HL-60 (cell line): ENCODE data around the gene EEF1AKMT3.
"Not testable (repeated sequence)": the region's sequence is repeated elsewhere in the genome, so short reads cannot be mapped to it uniquely, and the experiment has no call there.

Experiments
- DNase-seq, 2 experiments: peaks; one replicate each; pipeline ENCODE4 v3.0.0-alpha.2; 2010 to 2020; ENCODE audit warnings: low read depth in 1 of 2, low spot score in 1 of 2
- H3K27ac ChIP-seq: fragments of 250-450 bp; sonication (Bioruptor Pico); replicated peaks from 2 replicates; pipeline ENCODE4 v1.5.1; 2020; ENCODE audit warnings: mild to moderate bottlenecking, moderate library complexity
- H3K27me3 ChIP-seq: fragments of 250-450 bp; sonication (Bioruptor Pico); 2 replicates; pipeline ENCODE4 v1.5.1; 2021; ENCODE audit warnings: mild to moderate bottlenecking, moderate library complexity; ENCODE audit not compliant: insufficient read depth, poor library complexity, severe bottlenecking
- H3K4me3 ChIP-seq: replicated peaks from 2 replicates; pipeline ENCODE4 v1.5.1; 2011; ENCODE audit warnings: mild to moderate bottlenecking, control low read depth, low read length; ENCODE audit not compliant: insufficient read depth
- CTCF ChIP-seq: IDR thresholded peaks from one replicate; pipeline ENCODE4 v1.5.1; 2011; ENCODE audit warnings: low read length, control low read depth, inconsistent platforms; ENCODE audit not compliant: insufficient read depth
- GABPA ChIP-seq: IDR thresholded peaks from 2 replicates; pipeline ENCODE4 v1.6.1; 2012; ENCODE audit warnings: low read depth
- POLR2AphosphoS5 ChIP-seq: IDR thresholded peaks from 2 replicates; pipeline ENCODE4 v1.6.1; 2012; ENCODE audit warnings: low read depth
- REST ChIP-seq: IDR thresholded peaks from 2 replicates; pipeline ENCODE4 v1.6.1; 2012; ENCODE audit warnings: low read depth; ENCODE audit not compliant: insufficient replicate concordance
- SPI1 ChIP-seq: IDR thresholded peaks from 2 replicates; pipeline ENCODE4 v1.6.1; 2012; ENCODE audit warnings: low read depth, mild to moderate bottlenecking, borderline replicate concordance

The EEF1AKMT3 gene

GRCh38 chr12:57816855-57817151, 44.4 kb downstream of the EEF1AKMT3 start:
- peak overlapping the region; percentile 33 for H3K27ac ChIP-seq
- TF ChIP-seq REST: no peak
- TF ChIP-seq SPI1: peak; percentile 98
- TF ChIP-seq GABPA: peak; percentile 34; the same call in 1 of the 2 replicates
- no peak for TF ChIP-seq CTCF
- peak; percentile 86 for TF ChIP-seq POLR2AphosphoS5
- peak; percentile 95 for DNase-seq

GRCh38 chr12:57817261-57817989, 45.0 kb downstream of the EEF1AKMT3 start:
- no peak for TF ChIP-seq CTCF
- TF ChIP-seq REST: no peak
- no peak for TF ChIP-seq SPI1
- no peak for TF ChIP-seq GABPA
- TF ChIP-seq POLR2AphosphoS5: no peak
- DNase-seq: no peak
- Histone ChIP-seq H3K27me3 (no peaks in the 10 kb centered on the region), H3K4me3 (no peak overlapping the region), H3K27ac (peak overlapping the region; percentile 33)

More at GRCh38 chr12:57816855-57817151, 44.4 kb downstream of the EEF1AKMT3 start:
- no peaks in the 10 kb centered on the region for H3K27me3 ChIP-seq
- H3K4me3 ChIP-seq: no peak overlapping the region

DNA sequence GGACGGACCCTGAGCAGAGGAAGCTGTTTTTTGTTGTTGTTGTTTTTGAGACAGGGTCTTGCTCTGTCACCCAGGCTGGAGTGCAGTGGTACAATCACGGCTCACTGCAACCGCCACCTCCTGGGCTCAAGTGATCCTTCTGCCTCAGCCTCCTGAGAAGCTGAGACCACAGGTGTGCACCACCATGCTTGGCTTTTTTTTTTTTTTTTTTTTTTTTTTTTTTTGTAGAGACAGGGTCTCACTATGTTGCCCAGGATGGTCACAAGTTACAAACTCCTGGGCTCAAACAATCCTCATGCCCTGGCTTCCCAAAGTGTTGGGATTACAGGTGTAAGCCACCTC, 45.5 kb downstream of the EEF1AKMT3 start:
- not testable (repeated sequence) for H3K4me3 ChIP-seq, H3K27me3 ChIP-seq, DNase-seq
- peak overlapping the region; percentile 33; the same call in 1 of the 2 replicates for H3K27ac ChIP-seq

DNA sequence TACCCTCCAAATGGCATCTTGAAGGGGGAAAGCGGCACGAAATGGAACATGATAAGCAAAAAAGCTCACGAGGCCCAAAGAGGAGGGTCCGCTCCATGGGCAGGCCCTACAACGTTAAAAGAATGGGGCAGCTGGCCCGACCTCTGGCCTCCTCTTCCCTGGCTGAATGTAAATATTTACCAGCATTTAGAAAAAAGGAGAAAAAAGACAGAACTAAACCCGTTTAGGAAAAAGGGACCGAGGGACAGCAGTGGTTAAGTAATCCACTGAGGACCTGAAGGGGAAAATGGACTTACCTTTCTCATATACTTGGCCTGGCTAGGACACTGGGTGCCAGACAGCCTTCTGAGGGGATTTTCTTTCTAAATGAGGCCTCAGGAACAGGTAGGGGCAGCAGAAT, 47.7 kb downstream of the EEF1AKMT3 start:
- not testable (repeated sequence) for H3K27ac ChIP-seq

DNA sequence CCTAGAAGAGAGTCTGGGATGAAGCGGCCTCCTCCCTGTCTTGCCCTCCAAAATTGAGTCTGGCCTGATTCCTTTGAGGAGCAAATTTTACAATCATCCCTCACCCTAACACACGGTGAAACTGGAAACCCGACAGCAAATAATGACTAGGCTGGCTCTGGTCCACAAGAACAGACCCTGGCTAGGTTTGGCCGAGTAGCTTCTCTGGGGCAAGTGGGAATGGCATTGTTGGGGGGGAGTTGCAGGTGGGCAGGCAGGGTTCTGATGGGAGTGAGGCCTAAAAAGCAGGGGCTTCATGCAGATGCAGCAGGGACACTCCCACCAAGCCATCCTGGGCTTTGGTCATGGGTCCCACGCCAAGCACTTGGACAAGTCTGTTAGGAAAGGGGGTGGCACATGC, 48.6 kb downstream of the EEF1AKMT3 start:
- not testable (repeated sequence) for H3K27me3 ChIP-seq, DNase-seq, H3K4me3 ChIP-seq, H3K27ac ChIP-seq

More for the DNA sequence above, 47.7 kb downstream of the EEF1AKMT3 start:
- not testable (repeated sequence) for H3K27me3 ChIP-seq, H3K4me3 ChIP-seq, DNase-seq
